Inflammatory macrophage treated with lipopolysaccharide for 4 hours (primary cell): Measurements from ENCODE around the gene VSTM1.

Experiments used
- DNase-seq: peaks from one replicate; pipeline ENCODE4 v3.0.0-alpha.2; 2020

Gene VSTM1

GRCh38 chr19:54009440-54009839, 54.3 kb downstream of the VSTM1 start:
- DNase-seq = no peak

- no peak for DNase-seq
Measured at GRCh38 chr19:54002495-54003315, 61.0 kb downstream of the VSTM1 start.

GRCh38 chr19:54001496-54001895, 62.2 kb downstream of the VSTM1 start:
- no peak for DNase-seq

GRCh38 chr19:53999694-54000093, 64.0 kb downstream of the VSTM1 start:
- no peak for DNase-seq

GRCh38 chr19:53998223-53998622, 65.5 kb downstream of the VSTM1 start:
- no peak for DNase-seq

GRCh38 chr19:53994811-53995210, 68.9 kb downstream of the VSTM1 start:
- DNase-seq = no peak

- no peak for DNase-seq
Measured at GRCh38 chr19:53993448-53993847, 70.2 kb downstream of the VSTM1 start.

- DNase-seq = no peak
Measured at GRCh38 chr19:53992815-53993214, 70.9 kb downstream of the VSTM1 start.

GRCh38 chr19:53992211-53992610, 71.5 kb downstream of the VSTM1 start:
- no peak for DNase-seq

- DNase-seq = no peak
Measured at GRCh38 chr19:53991224-53992113, 72.2 kb downstream of the VSTM1 start, which contains the start of gene CACNG6. Gene CACNG6, plus strand, starts transcription at chr19:53991637. Its CDS starts 1,241 bp downstream, at chr19:53992878.
